HG02678 (cell line): ENCODE results near the gene ILDR2.
A peak's percentile ranks its signal among the peaks of the same experiment; 100 is the strongest.
"Not testable (repeated sequence)": the region's sequence is repeated elsewhere in the genome, so short reads cannot be mapped to it uniquely, and the experiment has no call there.

Experiments
- ATAC-seq: cut with Tn5 transposase; IDR thresholded peaks from one replicate; pipeline ENCODE4 v1.9.1; 2021; ENCODE audit warnings: mild to moderate bottlenecking, moderate library complexity; ENCODE audit not compliant: unreplicated experiment

ILDR2 gene

GRCh38 chr1:166895766-166896165 lies 79.6 kb downstream of the ILDR2 start:
- no peak for ATAC-seq

GRCh38 chr1:166889776-166890175 lies 85.6 kb downstream of the ILDR2 start:
- no peak for ATAC-seq

- ATAC-seq, result no peak
Observed at GRCh38 chr1:166888373-166889111, 86.8 kb downstream of the ILDR2 start.

DNA sequence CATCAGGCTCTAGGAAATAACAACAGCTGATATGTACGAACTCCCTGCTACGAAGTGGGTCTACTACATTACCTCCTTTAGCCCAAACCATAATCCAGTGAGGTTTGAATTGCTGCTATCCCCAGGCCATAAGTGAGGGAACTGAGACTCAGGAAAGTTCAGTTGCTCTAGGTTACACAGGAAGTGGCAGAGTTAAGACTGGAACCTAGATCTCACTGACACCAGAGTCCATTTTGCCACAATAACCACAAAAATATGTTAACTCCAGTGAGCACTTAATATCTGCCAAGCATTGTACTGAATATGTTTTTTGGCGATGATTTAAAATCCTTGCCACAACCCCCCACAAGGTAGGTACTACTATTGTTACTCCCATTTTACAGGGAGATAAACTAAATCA lies 90.4 kb downstream of the ILDR2 start:
- ATAC-seq, result no peak

GRCh38 chr1:166884040-166884642 lies 91.2 kb downstream of the ILDR2 start:
- ATAC-seq, result peak; percentile 59

DNA sequence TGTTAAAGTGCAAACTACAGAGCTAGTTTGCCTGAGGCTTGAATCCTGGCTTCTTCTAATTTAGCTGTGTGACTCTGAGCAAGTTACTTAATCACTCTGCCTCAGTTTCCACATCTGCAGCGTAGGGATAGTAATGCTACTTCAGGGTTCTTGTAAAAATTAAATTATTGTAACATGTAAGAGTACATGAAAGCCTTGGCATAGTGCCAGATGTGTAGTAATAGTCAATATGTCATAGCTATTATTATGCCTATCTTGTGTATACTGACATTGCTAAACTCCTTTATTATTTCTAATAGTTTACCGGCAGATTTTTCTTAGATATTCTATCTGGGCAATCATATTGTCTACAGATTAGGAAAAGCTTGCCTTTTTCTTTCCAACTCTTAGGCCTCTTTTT lies 92.4 kb downstream of the ILDR2 start:
- ATAC-seq, result no peak

DNA sequence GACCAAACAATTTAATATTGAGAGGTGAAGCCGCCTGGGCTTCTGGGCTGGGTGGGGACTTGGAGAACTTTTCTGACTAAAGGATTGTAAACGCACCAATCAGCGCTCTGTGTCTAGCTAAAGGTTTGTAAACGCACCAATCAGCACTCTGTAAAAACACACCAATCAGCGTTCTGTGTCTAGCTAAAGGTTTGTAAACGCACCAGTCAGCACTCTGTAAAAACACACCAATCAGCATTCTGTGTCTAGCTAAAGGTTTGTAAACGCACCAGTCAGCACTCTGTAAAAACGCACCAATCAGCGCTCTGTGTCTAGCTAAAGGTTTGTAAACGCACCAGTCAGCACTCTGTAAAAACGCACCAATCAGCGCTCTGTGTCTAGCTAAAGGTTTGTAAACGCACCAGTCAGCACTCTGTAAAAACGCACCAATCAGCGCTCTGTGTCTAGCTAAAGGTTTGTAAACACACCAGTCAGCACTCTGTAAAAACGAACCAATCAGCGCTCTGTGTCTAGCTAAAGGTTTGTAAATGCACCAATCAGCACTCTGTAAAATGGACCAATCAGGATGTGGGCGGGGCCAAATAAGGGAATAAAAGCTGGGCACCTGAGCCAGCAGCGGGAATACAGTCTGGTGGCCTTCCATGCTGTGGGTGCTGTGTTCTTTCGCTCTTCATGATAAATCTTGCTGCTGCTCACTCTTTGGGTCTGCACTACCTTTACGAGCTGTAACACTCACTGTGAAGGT lies 97.0 kb downstream of the ILDR2 start:
- not testable (repeated sequence) for ATAC-seq

DNA sequence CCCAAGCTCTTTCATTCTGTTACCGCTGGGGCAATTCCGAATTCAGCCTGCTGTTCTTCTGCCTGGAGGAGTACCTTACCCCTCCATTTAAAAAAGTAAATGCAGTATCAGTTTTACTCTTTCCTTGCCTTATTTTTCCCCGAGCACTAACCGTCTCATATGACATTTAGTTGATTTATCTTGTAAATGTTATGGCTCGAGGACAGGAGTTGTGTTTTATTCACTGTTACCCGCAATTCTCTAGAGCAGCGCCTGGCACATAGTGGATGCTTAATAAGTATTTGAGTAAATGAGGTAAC lies 98.9 kb downstream of the ILDR2 start:
- ATAC-seq, result peak; percentile 1

DNA sequence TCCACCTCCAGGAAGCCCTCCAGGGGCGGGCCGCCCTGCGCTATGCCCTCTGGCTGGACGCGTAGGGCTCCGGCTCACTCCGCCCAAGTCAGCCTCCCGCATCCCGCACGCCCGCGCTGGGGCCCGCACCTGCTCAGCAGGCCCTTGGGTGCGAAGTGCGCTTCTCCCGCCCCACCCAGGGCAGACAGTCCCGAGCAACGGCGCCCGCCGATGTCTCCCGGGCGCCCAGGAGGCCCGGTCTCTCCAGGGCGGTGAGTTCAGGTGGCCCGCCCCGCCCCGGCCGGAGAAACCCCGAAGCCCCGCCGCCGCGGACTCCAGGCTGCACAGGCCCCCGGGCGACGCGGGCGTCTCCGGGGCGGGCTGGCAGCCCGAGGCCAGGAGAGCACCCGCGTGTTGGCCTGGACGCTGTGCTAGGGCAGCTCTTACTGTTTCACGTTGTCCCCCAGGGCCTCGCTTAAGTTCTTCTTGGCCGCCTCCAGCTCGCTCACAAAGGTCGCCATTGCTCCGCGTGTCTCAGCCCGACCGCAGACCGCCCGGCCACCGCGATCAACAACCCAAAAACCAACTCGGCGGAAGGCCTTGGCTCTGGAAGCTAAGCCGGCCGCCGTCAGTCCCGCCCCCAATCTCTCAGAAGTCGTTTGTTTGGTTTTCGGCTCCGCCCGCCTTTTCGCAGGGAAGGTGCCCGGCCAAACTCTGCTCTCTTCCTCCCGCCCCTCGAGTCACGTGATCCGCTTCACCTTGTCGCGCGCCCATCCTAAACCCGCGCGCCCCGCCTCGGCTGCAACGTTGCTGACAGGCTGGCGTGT lies 99.4 kb downstream of the ILDR2 start, which contains the start of gene TADA1:
Gene TADA1 (minus strand): TSS at position 531 of the 806 bp plus-strand sequence. CDS start 31 bp downstream, at position 500.
- ATAC-seq, result peak; percentile 85

- ATAC-seq, result no peak
Observed at GRCh38 chr1:166875302-166875733, 100.0 kb downstream of the ILDR2 start.

GRCh38 chr1:166874464-166874863 lies 100.9 kb downstream of the ILDR2 start:
- ATAC-seq, result no peak

GRCh38 chr1:166870584-166870983 lies 104.8 kb downstream of the ILDR2 start:
- ATAC-seq, result no peak

DNA sequence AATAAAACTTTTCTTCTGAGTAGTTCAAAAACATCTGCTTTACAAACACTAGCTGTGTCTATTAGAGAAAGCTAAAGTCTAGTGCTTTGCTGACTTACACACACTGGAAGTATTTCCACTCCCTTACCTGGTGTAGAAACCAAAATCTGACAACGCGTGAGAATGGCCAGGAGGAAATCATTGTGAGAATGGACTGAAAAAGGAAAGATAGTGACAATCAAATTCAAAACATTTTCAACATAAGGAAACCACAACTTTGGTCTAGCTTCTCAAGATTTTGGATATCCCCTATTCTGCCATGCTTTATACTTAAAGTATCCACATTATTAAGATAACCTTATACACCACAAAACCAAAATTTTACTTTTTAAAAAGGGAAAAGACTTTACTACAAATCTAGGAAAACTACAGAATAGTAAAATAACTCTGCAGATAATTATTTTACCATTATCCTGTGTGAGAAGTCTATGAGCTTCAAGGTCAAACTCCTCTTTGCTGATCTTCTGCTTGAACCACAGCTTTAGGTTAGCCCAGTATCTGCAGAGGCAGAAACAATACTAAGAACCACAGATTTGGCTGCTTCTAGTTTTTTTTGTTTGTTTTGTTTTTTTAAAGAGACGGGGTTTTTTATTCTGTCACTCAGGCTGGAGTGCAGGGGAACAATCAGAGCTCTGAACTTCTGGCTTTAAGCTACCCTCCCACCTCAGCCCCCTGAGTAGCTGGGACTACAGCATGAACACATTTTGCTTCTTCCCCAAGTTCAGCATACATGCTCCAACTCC lies 105.8 kb downstream of the ILDR2 start:
- ATAC-seq, result peak; percentile 52

DNA sequence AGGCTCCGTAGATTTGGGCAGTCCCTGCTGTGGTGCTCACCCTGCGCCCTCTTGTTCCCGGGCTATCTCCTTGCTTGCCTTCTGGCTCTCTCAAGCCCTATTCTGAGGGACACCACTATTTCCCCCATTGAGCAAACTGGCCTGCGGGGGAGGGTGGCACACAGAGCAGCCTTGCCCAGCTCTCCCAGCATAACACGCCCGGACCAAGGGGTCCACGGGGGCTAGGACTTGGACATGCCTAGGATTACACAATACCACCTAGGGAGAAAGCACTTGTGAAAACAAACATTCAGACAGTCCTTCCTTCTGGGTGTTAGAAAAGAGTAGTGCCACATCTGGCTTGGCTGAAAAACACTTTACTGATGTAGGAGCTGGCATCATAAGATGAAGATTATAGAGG lies 106.7 kb downstream of the ILDR2 start:
- no peak for ATAC-seq

GRCh38 chr1:166865926-166866325 lies 109.4 kb downstream of the ILDR2 start:
- ATAC-seq, result no peak

GRCh38 chr1:166859597-166859996 lies 115.7 kb downstream of the ILDR2 start:
- peak; percentile 51 for ATAC-seq

DNA sequence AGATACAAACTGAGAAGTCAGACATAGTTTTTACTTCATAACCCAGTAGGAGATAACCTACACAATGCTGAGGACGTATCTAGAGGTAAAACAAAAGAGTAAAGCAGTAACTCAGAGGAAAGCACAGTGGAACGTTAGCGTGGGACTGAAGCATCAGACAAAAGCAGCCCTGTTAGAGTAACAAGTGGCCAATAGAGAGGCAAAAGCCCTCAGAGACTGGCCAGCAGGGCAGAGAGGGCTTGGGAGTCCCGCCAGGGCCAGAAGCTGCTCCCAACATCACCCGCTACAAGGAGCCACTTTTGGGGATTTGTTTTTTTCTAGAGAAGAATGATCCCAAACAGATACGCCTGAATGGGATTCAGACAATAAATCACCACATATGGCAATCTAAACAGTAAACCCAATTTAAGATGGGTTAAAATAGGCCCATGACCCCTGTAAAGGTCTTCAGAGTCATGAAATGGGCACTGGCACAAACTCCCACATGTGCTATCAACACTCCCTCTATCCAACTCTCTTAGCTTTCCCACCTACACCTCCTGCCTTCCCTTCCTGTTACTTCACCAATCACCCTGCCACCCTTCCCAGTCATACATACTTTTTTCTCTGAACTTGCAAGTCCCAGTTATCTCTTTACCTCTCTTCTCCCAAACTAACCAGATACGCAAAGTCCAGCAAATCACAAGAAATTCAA lies 116.5 kb downstream of the ILDR2 start:
- ATAC-seq, result no peak
